Measurements from ENCODE around the gene GFI1.

GRCh38 chr1:92505015-92505692 lies 18.4 kb upstream of the GFI1 start:
- TF ChIP-seq CTCF (conservative IDR thresholded peaks at IDR 0.05 in 1 of 2, IDR thresholded peaks at IDR 0.05 in 1 of 2; ENCODE audit: low read depth in 1 of 2, low read length in 2 of 2) (no peak), EZH2 (IDR thresholded peaks at IDR 0.05; ENCODE audit: low read length, missing control alignments) (no peak)
